Omental fat pad (tissue), 4 donors: ENCODE data around the gene AACS. TPM values are rescaled to one million over a fixed set of nuclear protein-coding genes. Genes with fewer than 3 reads are reported as not detected.
"Not testable (repeated sequence)": the region's sequence is repeated elsewhere in the genome, so short reads cannot be mapped to it uniquely, and the experiment has no call there.

Experiments
- ATAC-seq: fragments of 150-250 bp; one replicate; pipeline ENCODE4 v1.9.1; 2016; ENCODE audit warnings: mild to moderate bottlenecking, moderate library complexity; ENCODE audit not compliant: low FRiP score
- DNase-seq: peaks from one replicate; pipeline ENCODE4 v3.0.0-alpha.2; 2019; ENCODE audit warnings: low spot score
- total RNA-seq, 4 donors: library from RNA; depleted of rRNA; stranded (reverse); fragments of >200 nt; gene quantifications; one replicate each; pipeline ENCODE4 v1.1.0, GENCODE V29; 2016
- TF ChIP-seq, protein P1 (sequence below), 3 donors: fragments of 450-650 bp; IDR thresholded peaks; one replicate each; pipeline ENCODE4 v1.5.1; 2016 to 2017; ENCODE audit warnings: antibody characterized with exemption in 3 of 3, mild to moderate bottlenecking in 3 of 3, moderate library complexity in 2 of 3

AACS gene
- total RNA-seq, 4 donors from 2014 or later, result 20.3 to 55.5 (median 33.5) TPM

GRCh38 chr12:125110641-125111360 lies 45.6 kb downstream of the AACS start:
- DNase-seq, result no peak
- TF ChIP-seq, protein P1, sequence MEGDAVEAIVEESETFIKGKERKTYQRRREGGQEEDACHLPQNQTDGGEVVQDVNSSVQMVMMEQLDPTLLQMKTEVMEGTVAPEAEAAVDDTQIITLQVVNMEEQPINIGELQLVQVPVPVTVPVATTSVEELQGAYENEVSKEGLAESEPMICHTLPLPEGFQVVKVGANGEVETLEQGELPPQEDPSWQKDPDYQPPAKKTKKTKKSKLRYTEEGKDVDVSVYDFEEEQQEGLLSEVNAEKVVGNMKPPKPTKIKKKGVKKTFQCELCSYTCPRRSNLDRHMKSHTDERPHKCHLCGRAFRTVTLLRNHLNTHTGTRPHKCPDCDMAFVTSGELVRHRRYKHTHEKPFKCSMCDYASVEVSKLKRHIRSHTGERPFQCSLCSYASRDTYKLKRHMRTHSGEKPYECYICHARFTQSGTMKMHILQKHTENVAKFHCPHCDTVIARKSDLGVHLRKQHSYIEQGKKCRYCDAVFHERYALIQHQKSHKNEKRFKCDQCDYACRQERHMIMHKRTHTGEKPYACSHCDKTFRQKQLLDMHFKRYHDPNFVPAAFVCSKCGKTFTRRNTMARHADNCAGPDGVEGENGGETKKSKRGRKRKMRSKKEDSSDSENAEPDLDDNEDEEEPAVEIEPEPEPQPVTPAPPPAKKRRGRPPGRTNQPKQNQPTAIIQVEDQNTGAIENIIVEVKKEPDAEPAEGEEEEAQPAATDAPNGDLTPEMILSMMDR (IDR thresholded peaks at IDR 0.05), result no peak
- ATAC-seq, result no peak

- DNase-seq (no peak), ATAC-seq (no peak)
- TF ChIP-seq, protein P1 (IDR thresholded peaks at IDR 0.05), result no peak
Observed at GRCh38 chr12:125111403-125111802, 46.2 kb downstream of the AACS start.

GRCh38 chr12:125112614-125113013 lies 47.4 kb downstream of the AACS start:
- DNase-seq, ATAC-seq: not testable (repeated sequence)

DNA sequence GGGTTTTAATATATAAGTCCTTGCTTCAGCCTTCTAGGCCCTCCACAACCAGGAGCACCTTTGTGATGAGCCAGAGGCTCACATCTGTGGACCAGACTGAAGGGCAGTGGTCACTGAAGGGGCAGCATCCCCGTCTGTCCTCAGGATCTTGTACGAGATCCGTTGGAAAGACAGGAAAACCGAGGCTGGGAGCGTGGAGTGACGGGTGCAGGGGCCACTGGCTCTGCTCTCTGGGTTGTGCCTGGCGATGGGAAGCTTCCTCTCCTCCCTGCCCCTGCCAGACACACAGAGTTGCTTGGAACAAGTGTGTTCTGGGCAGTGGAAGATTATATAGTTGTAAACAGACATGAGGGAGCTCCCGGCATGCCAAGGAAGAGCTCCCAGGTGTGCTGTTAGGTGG lies 48.0 kb downstream of the AACS start:
- no peak for DNase-seq

GRCh38 chr12:125113789-125114188 lies 48.6 kb downstream of the AACS start:
- ATAC-seq (no peak), DNase-seq (no peak)
- TF ChIP-seq, protein P1 (IDR thresholded peaks at IDR 0.05), result no peak

More for the DNA sequence above, 48.0 kb downstream of the AACS start:
- TF ChIP-seq, protein P1 (IDR thresholded peaks at IDR 0.05), result no peak
- ATAC-seq, result no peak

DNA sequence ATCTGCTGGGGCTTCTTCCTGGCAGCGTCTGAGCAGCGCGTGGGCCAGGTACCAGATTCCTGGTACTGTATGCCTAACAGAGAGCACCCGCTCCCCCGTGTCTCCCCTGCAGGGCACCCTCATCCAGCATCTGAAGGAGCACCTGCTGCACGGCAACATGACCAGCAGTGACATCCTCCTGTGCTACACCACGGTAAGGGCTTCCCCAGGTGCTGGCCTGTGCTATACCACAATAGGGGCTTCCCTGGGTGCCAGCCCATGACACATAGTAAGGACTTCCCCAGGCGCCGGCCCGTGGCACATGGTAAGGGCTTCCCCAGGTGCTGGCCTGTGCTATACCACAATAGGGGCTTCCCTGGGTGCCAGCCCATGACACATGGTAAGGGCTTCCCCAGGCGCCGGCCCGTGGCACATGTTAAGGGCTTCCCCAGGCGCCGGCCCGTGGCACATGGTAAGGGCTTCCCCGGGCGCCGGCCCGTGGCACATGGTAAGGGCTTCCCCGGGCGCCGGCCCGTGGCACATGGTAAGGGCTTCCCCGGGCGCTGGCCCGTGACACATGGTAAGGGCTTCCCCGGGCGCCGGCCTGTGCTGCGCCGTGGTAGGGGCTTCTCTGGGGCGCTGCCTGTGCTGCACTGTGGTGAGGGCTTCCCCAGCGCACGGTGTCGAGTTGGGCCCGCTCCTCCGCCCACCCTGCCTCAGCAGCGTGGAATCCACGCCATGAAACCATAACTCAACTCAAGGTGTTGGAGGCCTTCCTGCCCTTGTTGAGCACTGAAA lies 49.3 kb downstream of the AACS start:
- no peak for DNase-seq
- no peak for ATAC-seq
- TF ChIP-seq, protein P1 (IDR thresholded peaks at IDR 0.05), result no peak

DNA sequence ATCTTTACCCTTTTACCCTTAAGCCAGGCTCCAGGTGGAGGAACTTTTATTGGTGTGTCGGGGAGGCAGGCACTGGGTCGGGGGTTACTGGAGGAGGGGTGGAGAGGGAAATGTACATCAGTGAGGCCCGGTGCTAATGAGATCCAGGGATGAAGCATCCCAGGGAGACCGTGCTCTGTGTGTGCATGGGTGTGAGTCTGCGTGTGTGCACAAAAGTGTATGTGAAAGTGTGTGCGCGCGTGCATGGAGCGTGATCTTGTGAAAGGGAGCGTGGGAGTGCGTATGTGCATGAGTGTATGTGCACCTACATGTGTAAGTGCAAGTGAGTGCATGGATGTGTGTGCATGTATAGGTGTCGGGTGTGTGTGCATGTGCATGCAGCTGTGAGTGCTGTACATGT lies 55.3 kb downstream of the AACS start:
- ATAC-seq, result no peak
- TF ChIP-seq, protein P1 (IDR thresholded peaks at IDR 0.05), result no peak
- no peak for DNase-seq
